Measurements from ENCODE around the gene PDCD5.
"Not testable (repeated sequence)": the region's sequence is repeated elsewhere in the genome, so short reads cannot be mapped to it uniquely, and the experiment has no call there.

PDCD5 gene, protein sequence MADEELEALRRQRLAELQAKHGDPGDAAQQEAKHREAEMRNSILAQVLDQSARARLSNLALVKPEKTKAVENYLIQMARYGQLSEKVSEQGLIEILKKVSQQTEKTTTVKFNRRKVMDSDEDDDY

GRCh38 chr19:32580901-32581704 lies at the start of gene PDCD5:
TSS of gene PDCD5 (plus strand) at chr19:32581190. CDS start at chr19:32581262, 72 bp downstream.
- peak; percentile 93 for DNase-seq

- DNase-seq, result no peak
Observed at GRCh38 chr19:32532233-32532632, 48.8 kb upstream of the PDCD5 start.

DNA sequence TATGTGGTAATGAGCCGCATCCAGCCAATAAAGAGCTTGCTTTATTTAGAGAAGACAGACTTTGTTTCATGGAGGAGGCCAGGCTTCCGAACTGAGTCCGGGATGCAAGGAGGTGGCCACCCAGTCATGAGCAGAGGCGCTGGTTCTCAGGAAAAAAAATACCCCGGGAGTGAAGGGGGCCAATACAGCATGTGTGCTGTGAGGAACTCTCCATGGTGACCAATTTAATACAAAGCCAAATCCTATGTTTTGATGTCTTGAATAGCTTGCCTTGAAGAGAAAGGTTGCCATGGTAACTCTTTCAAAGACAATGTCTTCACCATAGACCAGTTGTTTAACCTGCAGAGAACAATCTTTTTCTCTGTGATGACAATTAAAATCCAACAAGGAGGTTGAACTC lies 43.4 kb upstream of the PDCD5 start:
- DNase-seq, result no peak

DNA sequence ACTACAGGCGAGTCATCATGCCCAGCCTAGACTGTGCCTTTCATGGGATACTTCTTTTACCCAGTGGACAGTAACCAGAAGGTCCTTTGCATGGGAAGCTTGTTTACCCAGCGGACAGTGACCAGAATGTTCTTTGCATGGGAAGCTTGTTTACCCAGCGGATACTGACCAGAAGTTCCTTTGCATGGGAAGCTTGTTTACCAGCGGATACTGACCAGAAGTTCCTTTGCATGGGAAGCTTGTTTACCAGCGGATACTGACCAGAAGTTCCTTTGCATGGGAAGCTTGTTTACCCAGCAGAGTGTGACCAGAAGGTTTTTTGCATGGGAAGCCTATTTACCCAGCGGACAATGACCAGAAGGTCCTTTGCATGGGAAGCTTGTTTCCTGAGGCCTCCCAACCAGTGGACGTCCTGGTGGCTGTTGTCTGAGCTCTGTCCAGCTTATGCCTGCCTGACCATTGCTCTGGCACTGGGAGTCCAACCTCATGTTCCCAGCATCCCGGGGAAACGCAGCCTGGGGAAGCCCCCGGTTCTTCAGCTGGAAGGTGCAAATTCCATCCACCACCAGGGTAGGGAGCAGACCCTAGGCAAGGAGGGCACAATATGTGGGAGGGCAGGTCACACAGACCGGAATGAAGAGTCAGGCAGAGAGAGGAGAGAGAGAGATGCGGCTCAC lies 41.6 kb upstream of the PDCD5 start:
- no peak for DNase-seq

DNA sequence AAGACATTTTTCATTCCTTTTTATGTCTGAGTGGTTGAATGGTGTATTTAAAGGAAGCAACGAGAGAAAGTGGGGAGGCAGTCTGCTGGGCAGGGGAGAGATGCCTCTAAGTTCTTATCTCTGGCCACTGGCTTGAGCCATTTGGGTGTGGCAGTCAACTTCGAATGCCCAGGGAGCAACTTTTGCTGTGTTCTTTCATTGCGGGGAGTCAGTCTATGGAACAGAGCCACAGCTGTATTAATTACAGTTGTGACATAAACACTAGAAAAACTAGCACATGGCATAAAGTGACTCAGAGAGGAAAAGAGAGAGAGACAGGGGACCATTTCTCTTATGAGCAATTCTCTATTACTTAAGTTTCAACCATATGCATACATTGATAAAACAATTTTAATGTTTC lies 40.4 kb upstream of the PDCD5 start:
- no peak for DNase-seq

- DNase-seq, result not testable (repeated sequence)
Observed at GRCh38 chr19:32541376-32541775, 39.6 kb upstream of the PDCD5 start.

- DNase-seq, result no peak
Observed at GRCh38 chr19:32542477-32543108, 38.4 kb upstream of the PDCD5 start.

GRCh38 chr19:32543115-32543900 lies 37.7 kb upstream of the PDCD5 start:
- no peak for DNase-seq

DNA sequence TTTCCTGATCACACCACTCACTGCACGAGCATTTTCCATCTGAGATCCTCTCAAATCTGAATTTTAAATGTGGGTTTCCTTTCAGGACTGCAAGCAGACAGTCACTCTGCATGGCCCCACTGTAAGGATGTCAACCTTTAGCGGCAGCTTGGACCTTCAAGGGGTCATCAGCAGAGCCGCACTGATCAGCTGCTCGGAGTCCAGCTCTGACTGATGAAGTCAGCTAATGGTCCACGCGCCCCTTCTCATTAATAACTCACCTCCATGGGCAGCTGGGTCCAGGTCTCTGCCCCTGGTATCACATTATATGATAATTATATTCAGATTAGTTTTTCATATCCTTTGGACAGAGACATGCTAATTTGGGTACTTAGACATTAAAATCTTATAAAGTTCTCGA lies 36.1 kb upstream of the PDCD5 start:
- DNase-seq, result no peak

GRCh38 chr19:32550666-32551065 lies 30.3 kb upstream of the PDCD5 start:
- no peak for DNase-seq

DNA sequence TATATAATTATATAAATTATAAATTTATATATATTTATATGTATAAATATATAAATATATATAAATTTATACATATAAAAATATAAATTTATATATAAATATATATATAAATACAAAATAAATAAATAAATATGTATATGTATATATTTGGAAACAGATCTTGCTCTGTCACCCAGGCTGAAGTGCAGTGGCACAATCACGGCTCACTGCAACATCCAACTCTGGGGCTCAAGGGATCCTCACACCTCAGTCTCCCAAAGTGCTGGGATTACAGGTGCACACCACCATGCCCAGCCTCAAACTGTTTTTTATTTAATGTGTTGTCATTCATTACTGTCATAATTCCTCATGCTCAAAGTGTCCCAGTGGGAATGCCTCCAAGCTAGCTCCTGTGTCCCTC lies 25.2 kb upstream of the PDCD5 start:
- DNase-seq, result no peak

DNA sequence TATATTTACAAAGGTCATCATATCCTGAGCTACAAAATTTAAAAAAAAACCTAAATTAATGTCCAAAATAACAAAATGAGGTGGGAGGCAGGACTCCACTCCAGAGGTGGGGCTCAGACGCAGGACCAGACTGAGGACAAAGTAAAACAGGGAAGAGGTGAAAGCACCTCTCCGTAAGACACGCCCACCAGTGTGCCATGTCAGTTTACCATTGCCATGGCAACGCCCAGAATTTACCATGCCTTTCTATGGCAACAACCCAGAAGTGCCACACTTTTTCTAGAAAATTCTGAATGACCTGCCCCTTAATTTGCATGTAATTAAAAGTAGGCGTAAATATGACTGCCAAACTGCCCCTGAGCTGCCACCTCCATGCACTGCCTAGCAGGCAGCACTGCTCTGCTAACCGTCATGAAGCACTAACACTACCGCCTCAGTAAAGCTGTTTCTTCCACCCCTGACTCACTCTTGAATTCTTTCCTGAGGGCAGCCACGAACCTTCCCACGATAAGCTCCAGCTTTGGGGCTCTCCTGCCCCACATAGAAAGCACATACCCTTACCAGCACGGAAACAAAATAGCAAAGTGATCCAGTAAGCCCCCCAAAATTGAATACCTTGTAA lies 22.3 kb upstream of the PDCD5 start:
- no peak for DNase-seq

DNA sequence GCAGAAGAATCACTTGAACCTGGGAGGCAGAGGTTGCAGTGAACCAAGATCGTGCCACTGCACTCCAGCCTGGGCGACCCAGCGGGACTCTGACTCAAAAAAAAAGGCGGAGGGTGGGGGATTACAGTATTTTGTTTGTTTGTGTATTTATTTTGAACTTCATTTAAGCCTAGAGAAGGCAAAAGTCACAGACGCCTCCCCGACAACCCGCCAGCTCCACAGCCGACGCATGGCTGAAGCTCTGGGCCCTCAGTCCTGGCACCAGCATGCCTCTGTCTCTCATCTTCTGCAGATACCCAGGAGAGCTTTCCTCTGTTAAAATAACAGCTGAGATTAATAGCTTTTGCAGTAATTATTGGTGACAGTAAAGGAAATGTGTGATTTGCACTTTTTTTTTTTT lies 17.2 kb upstream of the PDCD5 start:
- DNase-seq, result no peak

GRCh38 chr19:32566246-32566830 lies 14.7 kb upstream of the PDCD5 start:
- DNase-seq, result no peak

DNA sequence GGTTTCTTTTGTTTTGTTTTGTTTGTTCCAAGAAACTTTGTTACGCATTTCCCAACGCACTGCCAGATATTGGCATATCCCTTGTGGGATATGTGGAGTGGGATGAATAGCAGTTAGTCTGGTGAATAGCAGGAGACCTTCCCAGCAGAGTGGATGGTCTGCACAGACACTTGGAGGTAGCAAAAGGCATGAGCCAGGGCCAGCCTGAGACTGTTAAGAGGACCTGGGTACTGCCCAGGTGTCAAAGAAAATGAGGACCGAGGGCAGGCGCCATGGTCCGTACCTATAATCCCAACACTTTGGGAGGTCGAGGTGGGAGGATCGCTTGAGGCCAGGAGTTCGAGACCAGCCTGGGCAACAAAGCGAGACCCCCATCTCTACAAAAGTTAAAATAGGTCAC lies 13.5 kb upstream of the PDCD5 start:
- DNase-seq, result no peak

DNA sequence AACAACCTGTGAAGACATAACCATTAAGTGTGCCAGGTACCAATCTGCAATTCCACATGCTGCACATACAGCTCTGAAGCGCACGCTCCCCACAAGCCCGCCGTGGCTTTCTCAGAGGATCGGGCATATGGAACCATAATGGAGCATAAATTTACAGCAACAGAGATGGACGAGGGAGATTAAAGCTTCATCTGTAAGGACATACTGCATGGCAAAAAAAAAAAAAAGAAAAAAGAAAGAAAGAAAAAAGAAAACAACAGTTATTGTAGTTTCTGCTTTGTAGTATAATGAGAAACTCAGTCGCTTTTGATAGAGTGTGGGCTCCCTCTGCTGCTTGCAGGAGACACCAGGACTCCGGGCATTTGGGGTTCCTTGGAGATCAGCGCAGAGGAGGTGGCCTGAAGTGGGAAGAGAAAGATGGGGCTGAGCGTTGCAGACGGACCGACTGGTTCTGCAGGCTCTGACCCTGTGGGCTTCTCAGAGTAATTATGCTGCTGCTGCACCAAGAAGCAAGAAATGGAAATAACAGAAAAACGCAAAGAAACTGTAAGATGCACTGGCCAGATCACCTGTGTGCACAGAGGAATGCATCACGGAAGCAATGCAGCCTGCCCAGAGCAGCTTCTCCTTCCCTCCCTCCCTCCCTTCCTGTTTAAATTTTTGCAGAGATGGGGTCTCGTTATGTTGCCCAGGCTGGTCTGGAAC lies 10.8 kb upstream of the PDCD5 start:
- DNase-seq, result no peak

DNA sequence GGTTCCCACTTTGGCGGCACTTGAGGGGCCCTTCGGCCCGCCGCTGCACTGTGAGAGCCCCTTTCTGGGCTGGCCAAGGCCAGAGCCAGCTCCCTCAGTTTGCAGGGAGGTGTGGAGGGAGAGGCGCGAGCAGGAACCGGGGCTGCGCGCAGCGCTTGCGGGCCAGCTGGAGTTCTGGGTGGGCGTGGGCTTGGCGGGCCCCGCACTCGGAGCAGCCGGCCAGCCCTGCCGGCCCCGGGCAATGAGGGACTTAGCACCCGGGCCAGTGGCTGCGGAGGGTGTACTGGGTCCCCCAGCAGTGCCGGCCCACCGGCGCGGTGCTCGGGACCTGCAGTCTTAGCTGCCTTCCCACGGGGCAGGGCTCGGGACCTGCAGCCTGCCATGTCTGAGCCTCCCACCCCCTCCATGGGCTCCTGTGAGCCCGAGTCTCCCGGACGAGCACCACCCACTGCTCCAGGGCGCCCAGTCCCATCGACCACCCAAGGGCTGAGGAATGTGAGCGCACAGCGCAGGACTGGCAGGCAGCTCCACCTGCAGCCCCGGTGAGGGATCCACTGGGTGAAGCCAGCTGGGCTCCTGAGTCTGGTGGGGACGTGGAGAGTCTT lies 9.4 kb upstream of the PDCD5 start:
- not testable (repeated sequence) for DNase-seq

GRCh38 chr19:32572700-32573491 lies 8.1 kb upstream of the PDCD5 start:
- not testable (repeated sequence) for DNase-seq

- no peak for DNase-seq
Observed at GRCh38 chr19:32573492-32573794, 7.5 kb upstream of the PDCD5 start.

GRCh38 chr19:32576790-32577189 lies 4.2 kb upstream of the PDCD5 start:
- DNase-seq, result no peak

Data from NCI-H1048 (cell line).